ENCODE results near the gene SLC25A29. TPM values are rescaled to one million over a fixed set of nuclear protein-coding genes. Genes with fewer than 3 reads are reported as not detected.

SLC25A29 gene
- total RNA-seq, 1 experiment from 2014 or later: 24.1 TPM

- no peak for DNase-seq (ENCODE audit: low read depth)
Observed at GRCh38 chr14:100282766-100283419, 23.4 kb downstream of the SLC25A29 start.

- no peak for DNase-seq (ENCODE audit: low read depth)
Observed at GRCh38 chr14:100282083-100282350, 24.2 kb downstream of the SLC25A29 start.

DNA sequence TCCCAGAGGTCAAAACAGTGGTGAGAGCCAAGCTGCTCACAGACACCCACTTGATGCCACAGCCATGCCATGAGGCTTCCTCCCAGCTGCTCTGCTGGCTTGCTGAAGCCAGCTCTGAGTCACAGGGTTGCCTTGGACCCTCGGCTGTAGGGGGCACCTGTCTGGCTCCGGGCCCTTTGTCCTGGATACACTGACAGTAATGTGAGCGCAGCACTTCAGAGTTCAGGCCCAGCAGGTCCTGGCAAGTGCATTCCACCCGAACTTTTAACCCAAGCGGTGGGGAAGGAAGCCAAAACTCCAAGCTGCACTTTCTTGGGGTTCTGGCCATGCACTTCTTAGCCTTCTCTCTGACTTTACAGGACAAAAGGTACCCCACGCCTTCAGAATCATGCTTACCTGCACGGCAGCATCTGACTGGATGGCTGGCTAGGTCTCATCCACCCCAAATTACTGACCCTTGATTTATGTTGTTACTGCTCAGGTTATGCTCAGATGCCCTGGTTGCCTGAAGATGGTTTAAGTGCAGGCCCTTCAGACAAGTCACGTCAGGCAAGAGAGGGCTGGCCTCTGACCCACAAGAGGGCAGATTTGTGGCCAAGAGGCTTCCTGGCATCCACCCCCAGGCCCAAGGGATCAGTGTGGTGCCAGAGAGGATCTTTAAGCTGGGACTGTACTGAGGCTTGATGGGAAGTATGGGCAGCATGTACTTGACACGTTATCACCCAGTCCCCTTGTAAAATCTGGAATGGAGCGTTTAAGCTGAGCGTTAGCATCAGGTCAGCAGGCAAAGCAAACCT is 24.8 kb downstream of the SLC25A29 start:
- DNase-seq (ENCODE audit: low read depth): no peak

- no peak for DNase-seq (ENCODE audit: low read depth)
Observed at GRCh38 chr14:100279563-100279962, 26.7 kb downstream of the SLC25A29 start.

- DNase-seq (ENCODE audit: low read depth): no peak
Observed at GRCh38 chr14:100279133-100279532, 27.1 kb downstream of the SLC25A29 start.

GRCh38 chr14:100278702-100279101 is 27.5 kb downstream of the SLC25A29 start:
- DNase-seq (ENCODE audit: low read depth): peak; percentile 82

DNA sequence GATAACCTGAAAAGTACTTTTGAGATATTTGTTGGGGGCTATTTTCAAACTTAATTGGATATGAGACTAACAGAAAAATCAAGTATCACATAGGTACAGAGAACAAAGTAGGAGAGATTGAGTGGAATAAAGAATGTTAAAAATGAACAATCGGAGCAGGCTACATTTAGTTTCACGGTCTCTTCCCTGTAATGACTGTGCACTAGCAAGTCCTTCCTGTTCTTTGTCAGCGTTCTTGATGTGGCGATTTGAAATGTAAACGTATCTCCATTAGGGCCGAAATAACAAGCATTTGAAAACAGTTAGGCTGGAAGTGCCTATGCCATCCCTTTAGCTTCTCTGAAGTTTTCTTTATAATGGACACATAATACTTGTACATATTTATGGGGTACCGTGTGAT is 31.0 kb downstream of the SLC25A29 start:
- no peak for DNase-seq (ENCODE audit: low read depth)

DNA sequence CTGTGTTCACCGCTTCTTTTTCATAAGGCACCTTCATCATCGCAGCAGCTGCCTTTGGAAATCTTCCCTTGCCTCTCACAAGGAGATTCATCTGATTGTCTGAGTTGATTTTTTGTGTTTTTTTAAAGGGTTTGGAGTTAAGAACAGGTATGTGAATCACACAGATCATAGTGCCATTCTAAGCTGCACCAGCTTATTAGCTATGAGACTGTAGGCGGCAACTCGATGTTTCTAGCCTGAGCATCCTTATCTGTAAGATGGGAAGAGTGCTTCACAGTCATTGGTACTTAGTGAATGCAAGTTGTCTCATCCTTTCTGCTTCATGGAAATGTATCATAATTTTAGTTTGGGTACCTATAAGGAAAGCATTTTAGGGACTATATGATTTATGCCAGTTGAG is 32.0 kb downstream of the SLC25A29 start:
- DNase-seq (ENCODE audit: low read depth): no peak

DNA sequence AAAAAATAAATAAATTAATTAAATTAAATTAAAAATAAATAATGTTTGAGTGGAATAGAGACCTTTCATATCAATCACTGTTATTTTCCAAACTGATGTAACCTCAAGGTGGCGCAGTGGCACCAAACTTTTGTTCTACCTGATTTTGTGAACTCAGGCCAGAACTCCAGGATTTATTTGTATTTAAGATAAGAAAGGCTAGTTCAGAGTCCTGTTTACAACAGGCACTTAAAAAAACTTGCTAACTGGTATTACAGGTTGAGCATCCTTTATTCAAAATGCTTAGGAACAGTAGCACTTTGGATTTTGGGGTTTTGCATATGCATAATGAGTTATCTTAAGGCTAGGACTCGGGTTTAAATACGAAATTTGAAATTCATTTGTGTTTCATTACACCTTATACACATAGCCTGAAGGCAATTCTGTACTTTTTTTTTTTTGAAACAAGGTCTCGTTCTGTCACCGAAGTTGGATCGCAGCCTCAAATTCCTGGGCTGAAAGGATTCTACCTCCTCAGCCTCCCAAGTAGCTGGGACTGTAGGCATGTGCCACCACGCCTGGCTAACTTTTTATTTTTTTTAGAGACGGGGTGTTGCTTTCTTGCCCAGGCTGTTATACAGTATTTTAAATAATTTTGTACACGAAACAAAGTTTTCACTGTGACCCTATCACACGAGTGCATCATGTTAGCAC is 34.9 kb downstream of the SLC25A29 start:
- DNase-seq (ENCODE audit: low read depth): no peak

GRCh38 chr14:100268591-100269207 is 37.5 kb downstream of the SLC25A29 start:
- DNase-seq (ENCODE audit: low read depth): no peak

- no peak for DNase-seq (ENCODE audit: low read depth)
Observed at GRCh38 chr14:100267990-100268389, 38.3 kb downstream of the SLC25A29 start.

DNA sequence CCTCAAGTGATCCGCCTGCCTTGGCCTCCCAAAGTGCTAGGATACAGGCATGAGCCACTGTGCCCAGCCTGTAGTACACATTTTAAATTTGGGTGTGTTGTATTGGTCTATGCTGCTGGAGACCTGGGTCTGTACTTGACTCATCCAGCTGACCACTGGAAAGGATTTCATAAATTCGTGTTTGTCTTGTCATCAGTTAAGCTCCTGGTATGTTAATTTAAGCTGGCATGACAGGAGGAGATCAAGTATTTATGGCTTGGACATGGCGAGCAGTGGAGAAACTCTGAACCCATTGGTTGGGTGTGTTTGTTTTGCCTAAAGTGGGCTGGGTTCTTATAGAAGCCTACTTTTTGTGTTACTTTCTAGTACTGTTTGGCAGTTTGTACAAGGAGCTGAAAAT is 43.1 kb downstream of the SLC25A29 start:
- no peak for DNase-seq (ENCODE audit: low read depth)

DNA sequence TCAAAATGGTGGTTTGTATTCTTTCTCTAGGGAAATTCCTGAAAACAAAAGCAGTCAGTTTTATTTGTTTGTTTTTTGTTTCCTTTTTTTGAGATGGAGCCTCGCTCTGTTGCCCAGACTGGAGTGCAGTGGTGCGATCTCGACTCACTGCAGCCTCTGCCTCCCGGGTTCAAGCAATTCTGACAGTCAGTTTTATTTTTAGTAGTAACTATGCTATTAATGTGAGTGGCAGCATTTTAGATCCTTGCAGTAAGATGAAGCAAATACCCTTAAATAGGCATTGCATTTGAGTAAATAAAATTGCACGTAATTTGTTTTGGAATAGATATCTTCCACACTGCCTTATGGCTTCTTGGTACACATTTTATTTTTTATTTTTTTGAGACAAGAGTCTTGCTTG is 43.7 kb downstream of the SLC25A29 start:
- no peak for DNase-seq (ENCODE audit: low read depth)

GRCh38 chr14:100261621-100262020 is 44.6 kb downstream of the SLC25A29 start:
- no peak for DNase-seq (ENCODE audit: low read depth)

DNA sequence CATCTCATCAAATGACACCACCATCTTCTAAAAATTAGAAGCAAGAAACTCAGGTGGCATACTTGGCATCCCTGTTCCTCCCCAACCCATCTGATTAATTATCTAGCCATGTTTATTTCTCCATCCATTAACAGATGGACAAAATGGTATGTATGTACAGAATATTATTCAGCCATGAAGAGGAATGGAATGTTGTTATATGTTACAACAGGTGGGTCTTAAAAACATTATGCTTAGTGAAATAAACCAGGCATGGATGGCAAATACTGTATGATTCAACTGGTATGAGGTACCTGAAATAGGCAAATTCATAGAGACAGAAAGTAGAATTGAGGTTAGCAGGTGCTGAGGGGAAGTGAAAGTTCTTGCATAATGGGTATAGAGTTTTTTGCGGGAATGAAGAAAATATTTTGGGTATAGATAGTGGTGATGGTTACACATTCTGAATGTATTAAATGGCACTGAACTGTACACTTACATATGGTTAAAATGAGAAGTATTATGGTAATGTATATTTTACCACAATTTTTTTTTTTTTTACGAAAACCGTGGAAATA is 49.8 kb downstream of the SLC25A29 start:
- no peak for DNase-seq (ENCODE audit: low read depth)

DNA sequence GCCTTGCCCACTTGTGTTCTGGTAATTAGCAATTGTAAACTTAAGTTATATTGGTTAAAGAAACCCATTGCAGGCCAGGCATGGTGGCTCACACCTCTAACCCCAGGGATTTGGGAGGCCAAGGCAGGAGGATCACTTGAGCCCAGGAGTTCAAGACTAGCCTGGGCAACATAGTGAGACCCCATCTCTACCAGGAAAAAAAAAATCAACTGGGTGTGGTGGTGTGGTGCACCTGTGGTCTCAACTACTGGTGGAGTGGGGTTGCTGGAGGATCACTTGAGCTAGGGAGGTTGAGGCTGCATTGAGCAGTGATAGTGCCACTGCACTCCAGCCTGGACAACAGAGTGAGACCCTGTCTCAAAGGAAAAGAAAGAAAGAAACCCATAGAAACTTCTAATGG is 53.6 kb downstream of the SLC25A29 start:
- no peak for DNase-seq (ENCODE audit: low read depth)

DNA sequence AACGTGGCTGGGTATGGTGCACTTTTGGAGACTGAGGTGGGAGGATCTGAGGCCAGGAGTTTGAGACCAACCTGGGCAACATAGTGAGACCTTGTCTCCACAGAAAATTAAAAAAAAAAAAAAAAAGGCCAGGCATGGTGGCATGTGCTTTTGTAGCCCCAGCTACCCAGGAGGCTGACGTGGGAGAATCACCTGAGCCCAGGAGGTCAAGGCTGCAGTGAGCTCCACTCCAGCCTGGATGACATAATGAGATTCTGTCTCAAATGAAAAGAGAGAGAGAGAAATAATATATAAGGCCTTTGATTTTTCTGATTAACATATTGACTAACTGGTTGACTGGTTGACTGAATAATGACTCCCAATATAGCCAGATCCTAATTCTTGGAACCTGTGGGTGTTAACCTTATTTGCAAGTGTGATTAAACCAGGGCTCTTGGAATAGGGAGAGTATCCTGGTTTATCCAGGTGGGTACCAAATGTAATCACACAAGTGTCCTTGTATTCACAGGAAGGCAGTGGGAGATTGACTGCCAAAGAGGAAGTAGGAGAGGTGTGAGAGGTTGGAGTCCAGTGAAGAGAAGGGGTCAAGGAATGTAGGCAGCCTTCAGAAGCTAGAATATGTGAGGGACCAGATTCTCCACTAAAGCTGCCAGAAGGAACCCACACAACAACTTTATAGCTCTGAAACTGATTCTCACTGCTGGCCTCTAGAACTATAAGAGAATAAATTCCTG is 55.3 kb downstream of the SLC25A29 start:
- no peak for DNase-seq (ENCODE audit: low read depth)

- DNase-seq (ENCODE audit: low read depth): peak; percentile 50
Observed at GRCh38 chr14:100246809-100247428, 59.3 kb downstream of the SLC25A29 start.

DNA sequence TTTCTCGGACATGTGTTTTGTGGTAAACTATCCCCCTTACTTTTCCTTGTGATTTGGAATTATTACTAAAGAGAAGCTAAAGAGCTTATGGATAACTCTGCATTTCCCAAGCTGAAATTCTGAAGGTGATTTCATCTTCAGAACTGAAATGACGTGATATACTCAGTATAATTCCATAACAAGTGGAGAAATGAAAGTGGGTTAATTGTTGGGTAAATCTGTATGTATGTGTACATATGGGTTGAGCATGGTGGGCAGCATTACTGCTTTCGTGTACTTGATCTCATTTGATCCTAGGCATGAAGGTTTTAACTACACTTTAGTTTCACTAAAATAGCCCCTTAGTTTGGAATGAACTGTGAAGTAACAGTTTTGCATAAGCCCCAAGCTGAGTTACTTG is 63.2 kb downstream of the SLC25A29 start:
- no peak for DNase-seq (ENCODE audit: low read depth)

DNA sequence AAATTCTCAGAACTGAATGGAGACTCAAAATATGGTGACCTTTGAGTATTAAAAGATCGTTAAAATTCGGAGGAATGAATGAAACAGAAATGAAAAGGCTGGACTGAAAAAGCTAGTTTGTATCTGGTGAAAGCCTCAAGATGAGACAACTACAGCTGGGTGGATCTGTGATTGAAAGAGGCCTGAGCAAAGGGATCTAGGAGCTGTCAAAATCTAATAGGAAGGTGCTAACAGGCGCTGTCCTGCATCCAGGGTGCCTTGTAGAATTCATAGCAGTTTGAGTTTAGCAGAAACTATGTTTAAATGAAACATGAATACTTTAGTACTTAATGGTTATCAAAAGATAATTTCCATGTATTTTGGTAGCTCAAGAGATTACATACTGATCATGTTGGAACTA is 65.0 kb downstream of the SLC25A29 start:
- DNase-seq (ENCODE audit: low read depth): no peak

Data from HT1080 (cell line).